Type B pancreatic cell (in vitro differentiated cells): Measurements from ENCODE around the gene SPDYC. TPM values are rescaled to one million over a fixed set of nuclear protein-coding genes. Genes with fewer than 3 reads are reported as not detected.
A peak's percentile ranks its signal among the peaks of the same experiment; 100 is the strongest.

ENCODE experiments used
- DNase-seq: peaks from one replicate; pipeline ENCODE4 v3.0.0; 2021; ENCODE audit warnings: mixed read lengths; ENCODE audit not compliant: unreplicated experiment; ENCODE audit errors: extremely low spot score
- H3K27ac Mint-ChIP-seq: 2 replicates; pipeline ENCODE4 v1.8.0; 2021; ENCODE audit warnings: mild to moderate bottlenecking, mixed read lengths
- H3K27me3 Mint-ChIP-seq: 2 replicates; pipeline ENCODE4 v1.8.0; 2021; ENCODE audit warnings: mixed read lengths
- H3K36me3 Mint-ChIP-seq: 2 replicates; pipeline ENCODE4 v1.8.0; 2021; ENCODE audit warnings: mixed read lengths
- H3K4me1 Mint-ChIP-seq: one replicate; pipeline ENCODE4 v1.8.0; 2021; ENCODE audit warnings: mixed read lengths; ENCODE audit not compliant: unreplicated experiment
- H3K4me3 Mint-ChIP-seq: 2 replicates; pipeline ENCODE4 v1.8.0; 2021; ENCODE audit warnings: mild to moderate bottlenecking, mixed read lengths
- H3K9me3 Mint-ChIP-seq: 2 replicates; pipeline ENCODE4 v1.8.0; 2021; ENCODE audit warnings: mixed read lengths
- CTCF ChIP-seq: fragments of 200-600 bp; sonication (generic); conservative IDR thresholded peaks from 2 replicates; pipeline ENCODE4 v1.5.0; 2021; ENCODE audit warnings: antibody characterized with exemption, mild to moderate bottlenecking
- total RNA-seq: library from RNA; stranded (reverse); gene quantifications from 2 replicates; pipeline ENCODE4 v1.2.1, GENCODE V29; 2021; ENCODE audit warnings: low replicate concordance

Gene SPDYC
- total RNA-seq, 1 donor from 2014 or later, result not detected

- H3K36me3 Mint-ChIP-seq, result peaks cover 26% of the 10 kb centered on the region
- no peaks in the 10 kb centered on the region for H3K27me3 Mint-ChIP-seq
- TF ChIP-seq CTCF, result no peak
- H3K4me3 Mint-ChIP-seq, result no peak overlapping the region
- H3K4me1 Mint-ChIP-seq, result peaks cover 11% of the 10 kb centered on the region
- H3K9me3 Mint-ChIP-seq, result no peaks in the 10 kb centered on the region
- DNase-seq, result no peak
- H3K27ac Mint-ChIP-seq, result no peak overlapping the region
Observed at GRCh38 chr11:65185869-65186341, 15.9 kb downstream of the SPDYC start.

GRCh38 chr11:65186701-65187100, 16.7 kb downstream of the SPDYC start:
- H3K27me3 Mint-ChIP-seq, result no peaks in the 10 kb centered on the region
- H3K36me3 Mint-ChIP-seq, result peaks cover 26% of the 10 kb centered on the region
- peak overlapping the region; percentile 31 for H3K27ac Mint-ChIP-seq
- peaks cover 11% of the 10 kb centered on the region for H3K4me1 Mint-ChIP-seq
- TF ChIP-seq CTCF, result no peak
- H3K9me3 Mint-ChIP-seq, result no peaks in the 10 kb centered on the region
- H3K4me3 Mint-ChIP-seq, result no peak overlapping the region
- no peak for DNase-seq

GRCh38 chr11:65187146-65187675, 17.2 kb downstream of the SPDYC start:
- H3K9me3 Mint-ChIP-seq, result no peaks in the 10 kb centered on the region
- H3K36me3 Mint-ChIP-seq, result peaks cover 28% of the 10 kb centered on the region
- H3K27ac Mint-ChIP-seq, result no peak overlapping the region
- no peak for DNase-seq
- H3K27me3 Mint-ChIP-seq, result no peaks in the 10 kb centered on the region
- H3K4me1 Mint-ChIP-seq, result peaks cover 10% of the 10 kb centered on the region
- TF ChIP-seq CTCF, result no peak
- H3K4me3 Mint-ChIP-seq, result no peak overlapping the region

- DNase-seq, result no peak
- no peak overlapping the region for H3K4me3 Mint-ChIP-seq
- peaks cover 30% of the 10 kb centered on the region for H3K36me3 Mint-ChIP-seq
- no peaks in the 10 kb centered on the region for H3K27me3 Mint-ChIP-seq
- H3K9me3 Mint-ChIP-seq, result no peaks in the 10 kb centered on the region
- peaks cover 7% of the 10 kb centered on the region for H3K4me1 Mint-ChIP-seq
- no peak for TF ChIP-seq CTCF
- H3K27ac Mint-ChIP-seq, result no peak overlapping the region
Observed at GRCh38 chr11:65187971-65188461, 18.0 kb downstream of the SPDYC start.

- no peak for TF ChIP-seq CTCF
- DNase-seq, result no peak
- Mint-ChIP-seq H3K4me3 (no peak overlapping the region), H3K4me1 (peaks cover 4% of the 10 kb centered on the region), H3K36me3 (peaks cover 30% of the 10 kb centered on the region), H3K27me3 (no peaks in the 10 kb centered on the region), H3K27ac (no peak overlapping the region), H3K9me3 (no peaks in the 10 kb centered on the region)
Observed at GRCh38 chr11:65188486-65188885, 18.5 kb downstream of the SPDYC start.
